HG03565 (cell line): Measurements from ENCODE around the gene GAREM1.
A peak's percentile ranks its signal among the peaks of the same experiment; 100 is the strongest.
"Not testable (repeated sequence)": the region's sequence is repeated elsewhere in the genome, so short reads cannot be mapped to it uniquely, and the experiment has no call there.

Experiments used
- ATAC-seq: cut with Tn5 transposase; IDR thresholded peaks from one replicate; pipeline ENCODE4 v1.9.1; 2021; ENCODE audit warnings: mild to moderate bottlenecking, moderate library complexity; ENCODE audit not compliant: unreplicated experiment

Gene GAREM1

GRCh38 chr18:32297579-32298170 lies 173.0 kb downstream of the GAREM1 start:
- no peak for ATAC-seq

- no peak for ATAC-seq
Observed at GRCh38 chr18:32296851-32297250, 173.8 kb downstream of the GAREM1 start.

GRCh38 chr18:32295604-32296003 lies 175.1 kb downstream of the GAREM1 start:
- no peak for ATAC-seq

- no peak for ATAC-seq
Observed at GRCh38 chr18:32293107-32293506, 177.6 kb downstream of the GAREM1 start.

- not testable (repeated sequence) for ATAC-seq
Observed at GRCh38 chr18:32291623-32292022, 179.1 kb downstream of the GAREM1 start.

- ATAC-seq, result no peak
Observed at GRCh38 chr18:32290810-32291209, 179.9 kb downstream of the GAREM1 start.

GRCh38 chr18:32289483-32290075 lies 181.1 kb downstream of the GAREM1 start:
- ATAC-seq, result peak; percentile 89

- no peak for ATAC-seq
Observed at GRCh38 chr18:32287873-32288272, 182.8 kb downstream of the GAREM1 start.

- no peak for ATAC-seq
Observed at GRCh38 chr18:32287249-32287648, 183.4 kb downstream of the GAREM1 start.

GRCh38 chr18:32286749-32287148 lies 183.9 kb downstream of the GAREM1 start:
- ATAC-seq, result no peak

GRCh38 chr18:32284284-32284683 lies 186.4 kb downstream of the GAREM1 start:
- no peak for ATAC-seq

GRCh38 chr18:32280911-32281310 lies 189.8 kb downstream of the GAREM1 start:
- ATAC-seq, result no peak

GRCh38 chr18:32280188-32280783 lies 190.4 kb downstream of the GAREM1 start:
- no peak for ATAC-seq

GRCh38 chr18:32278177-32278799 lies 192.4 kb downstream of the GAREM1 start:
- no peak for ATAC-seq

GRCh38 chr18:32277549-32277948 lies 193.1 kb downstream of the GAREM1 start:
- no peak for ATAC-seq

- ATAC-seq, result no peak
Observed at GRCh38 chr18:32276906-32277305, 193.8 kb downstream of the GAREM1 start.

GRCh38 chr18:32276256-32276655 lies 194.4 kb downstream of the GAREM1 start:
- no peak for ATAC-seq

GRCh38 chr18:32275221-32275620 lies 195.5 kb downstream of the GAREM1 start:
- ATAC-seq, result no peak

- no peak for ATAC-seq
Observed at GRCh38 chr18:32274307-32274706, 196.4 kb downstream of the GAREM1 start.

GRCh38 chr18:32271672-32272208 lies 198.9 kb downstream of the GAREM1 start:
- ATAC-seq, result peak; percentile 78

GRCh38 chr18:32270341-32270740 lies 200.3 kb downstream of the GAREM1 start:
- ATAC-seq, result no peak

GRCh38 chr18:32267463-32267862 lies 203.2 kb downstream of the GAREM1 start:
- no peak for ATAC-seq
